Rectal smooth muscle tissue (tissue), 1 donor: ENCODE measurements around the gene ABCB10.
"Not testable (repeated sequence)": the region's sequence is repeated elsewhere in the genome, so short reads cannot be mapped to it uniquely, and the experiment has no call there.

Experiments
- H3K27ac ChIP-seq: one replicate; pipeline ENCODE4 v1.7.0; 2013; ENCODE audit warnings: low read depth, low read length, inconsistent platforms
- H3K27me3 ChIP-seq: one replicate; pipeline ENCODE4 v1.7.0; 2013; ENCODE audit warnings: low read length; ENCODE audit not compliant: control insufficient read depth, insufficient read depth
- H3K36me3 ChIP-seq: one replicate; pipeline ENCODE4 v1.7.0; 2013; ENCODE audit warnings: low read length; ENCODE audit not compliant: control insufficient read depth, insufficient read depth
- H3K4me1 ChIP-seq: one replicate; pipeline ENCODE4 v1.7.0; 2013; ENCODE audit warnings: low read length; ENCODE audit not compliant: control insufficient read depth, insufficient read depth
- H3K4me3 ChIP-seq: one replicate; pipeline ENCODE4 v1.7.0; 2013; ENCODE audit warnings: low read length
- H3K9ac ChIP-seq: one replicate; pipeline ENCODE4 v1.7.0; 2013; ENCODE audit warnings: low read length

Gene ABCB10

GRCh38 chr1:229558460-229559335 is at the start of gene ABCB10:
ABCB10 (minus strand) TSS chr1:229558707; CDS start chr1:229558652, 55 bp downstream.
- H3K27me3 ChIP-seq = no peaks in the 10 kb centered on the region
- H3K36me3 ChIP-seq = no peaks in the 10 kb centered on the region
- peak within 1 kb of the TSS; percentile 66 for H3K9ac ChIP-seq
- peak within 1 kb of the TSS; percentile 83 for H3K27ac ChIP-seq
- peaks cover 16% of the 10 kb centered on the region for H3K4me1 ChIP-seq
- peak within 1 kb of the TSS; percentile 69 for H3K4me3 ChIP-seq

DNA sequence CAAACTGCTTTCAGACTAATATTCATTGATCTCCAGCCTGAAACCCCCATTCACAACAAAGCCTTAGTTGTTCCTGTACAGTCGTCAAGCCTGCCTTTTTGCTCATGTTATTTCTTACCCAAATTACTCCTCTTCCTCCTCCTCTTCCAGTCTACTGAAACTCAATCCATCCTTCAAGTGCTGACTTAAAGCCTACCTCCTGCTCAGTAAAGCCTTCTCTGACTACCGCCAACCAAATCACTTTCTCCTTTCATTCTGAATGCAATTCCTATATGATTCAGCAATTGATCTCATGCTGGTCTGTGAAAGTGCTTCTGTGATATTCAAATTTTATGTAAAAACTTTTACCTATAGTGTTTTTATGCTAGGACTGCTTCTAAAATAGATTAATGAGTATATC is 48.9 kb upstream of the ABCB10 start:
- Histone ChIP-seq H3K4me1 (no peaks in the 10 kb centered on the region), H3K4me3 (no peak overlapping the region), H3K27ac (no peak overlapping the region), H3K9ac (no peak overlapping the region), H3K27me3 (no peaks in the 10 kb centered on the region), H3K36me3 (peaks cover 28% of the 10 kb centered on the region)

GRCh38 chr1:229603371-229604005 is 45.0 kb upstream of the ABCB10 start:
- no peaks in the 10 kb centered on the region for H3K27me3 ChIP-seq
- H3K4me3 ChIP-seq = no peak overlapping the region
- H3K27ac ChIP-seq = no peak overlapping the region
- H3K4me1 ChIP-seq = no peaks in the 10 kb centered on the region
- H3K36me3 ChIP-seq = peaks cover 7% of the 10 kb centered on the region
- no peak overlapping the region for H3K9ac ChIP-seq

- Histone ChIP-seq H3K4me1 (peaks cover 9% of the 10 kb centered on the region), H3K4me3 (no peak overlapping the region), H3K9ac (no peak overlapping the region), H3K27me3 (no peaks in the 10 kb centered on the region), H3K36me3 (peaks cover 4% of the 10 kb centered on the region), H3K27ac (no peak overlapping the region)
Observed at GRCh38 chr1:229600229-229600628, 41.7 kb upstream of the ABCB10 start.

GRCh38 chr1:229599218-229599954 is 40.9 kb upstream of the ABCB10 start:
- peaks cover 9% of the 10 kb centered on the region for H3K4me1 ChIP-seq
- H3K9ac ChIP-seq = no peak overlapping the region
- peaks cover 10% of the 10 kb centered on the region for H3K36me3 ChIP-seq
- H3K27me3 ChIP-seq = no peaks in the 10 kb centered on the region
- H3K4me3 ChIP-seq = no peak overlapping the region
- H3K27ac ChIP-seq = peak overlapping the region; percentile 26

GRCh38 chr1:229597877-229598276 is 39.4 kb upstream of the ABCB10 start:
- Histone ChIP-seq H3K4me1 (peaks cover 9% of the 10 kb centered on the region), H3K36me3 (peaks cover 18% of the 10 kb centered on the region), H3K9ac (no peak overlapping the region), H3K27ac (peak overlapping the region; percentile 88), H3K27me3 (no peaks in the 10 kb centered on the region), H3K4me3 (no peak overlapping the region)

- Histone ChIP-seq H3K27ac (peak overlapping the region; percentile 88), H3K9ac (no peak overlapping the region), H3K27me3 (no peaks in the 10 kb centered on the region), H3K4me1 (peaks cover 9% of the 10 kb centered on the region), H3K36me3 (peaks cover 16% of the 10 kb centered on the region), H3K4me3 (no peak overlapping the region)
Observed at GRCh38 chr1:229596925-229597699, 38.6 kb upstream of the ABCB10 start.

DNA sequence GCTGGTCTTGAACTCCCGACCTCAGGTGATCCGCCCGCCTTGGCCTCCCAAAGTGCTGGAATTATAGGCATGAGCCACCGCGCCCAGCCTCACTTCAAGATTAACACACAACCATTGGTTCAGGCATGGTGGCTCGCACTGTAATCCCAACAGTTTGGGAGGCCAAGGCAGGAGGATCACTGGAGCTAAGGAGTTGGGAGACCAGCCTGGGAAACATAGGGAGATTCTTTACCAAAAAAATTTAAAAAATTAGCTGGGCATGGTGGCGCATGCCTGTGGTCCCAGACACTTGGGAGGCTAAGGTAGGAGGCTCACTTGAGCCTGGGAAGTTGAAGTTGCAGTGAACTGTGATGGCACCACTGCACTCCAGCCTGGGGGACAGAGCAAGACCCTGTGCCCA is 37.4 kb upstream of the ABCB10 start:
- H3K9ac ChIP-seq, H3K4me3 ChIP-seq, H3K4me1 ChIP-seq, H3K27ac ChIP-seq, H3K27me3 ChIP-seq: not testable (repeated sequence)
- H3K36me3 ChIP-seq = peaks cover 16% of the 10 kb centered on the region

DNA sequence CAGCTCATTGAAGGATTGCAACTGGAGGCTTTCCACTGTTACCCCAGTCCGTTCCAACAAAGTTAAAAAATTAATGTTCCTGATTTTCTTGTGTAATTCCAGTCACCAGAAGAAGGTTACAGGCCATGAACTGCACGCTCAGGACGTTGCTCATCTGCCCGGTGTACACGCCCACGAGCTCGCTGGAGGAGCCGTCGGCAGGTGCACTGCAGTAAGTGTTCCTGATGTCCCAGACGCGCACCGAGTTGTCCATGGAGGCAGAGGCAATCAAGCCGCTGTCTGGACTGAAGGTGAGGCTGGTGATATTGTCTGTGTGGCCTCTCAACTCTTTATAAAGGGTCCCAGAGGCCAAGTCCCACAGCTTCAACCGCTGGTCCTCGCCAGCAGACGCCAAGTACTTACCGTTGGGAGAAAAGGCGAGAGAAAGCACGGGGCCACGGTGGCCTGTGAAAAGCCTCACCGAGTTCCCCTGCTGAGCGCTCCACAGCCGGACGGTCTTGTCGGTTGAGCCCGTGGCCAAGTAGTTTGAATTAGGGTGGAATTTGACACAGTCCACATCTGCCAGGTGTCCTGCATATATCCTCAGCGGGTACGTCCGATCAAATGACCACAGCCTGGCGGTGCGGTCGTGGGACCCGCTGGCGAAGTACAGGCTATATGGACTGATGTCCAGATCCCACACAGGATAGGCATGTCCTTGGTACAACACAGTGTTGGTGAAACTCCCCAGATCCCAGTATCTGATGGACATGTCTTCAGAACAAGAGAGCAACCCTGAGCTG is 35.9 kb upstream of the ABCB10 start:
- H3K27ac ChIP-seq = no peak overlapping the region
- no peak overlapping the region for H3K4me3 ChIP-seq
- peaks cover 9% of the 10 kb centered on the region for H3K4me1 ChIP-seq
- peaks cover 16% of the 10 kb centered on the region for H3K36me3 ChIP-seq
- H3K27me3 ChIP-seq = no peaks in the 10 kb centered on the region
- no peak overlapping the region for H3K9ac ChIP-seq

- no peak overlapping the region for H3K4me3 ChIP-seq
- no peaks in the 10 kb centered on the region for H3K27me3 ChIP-seq
- H3K36me3 ChIP-seq = peaks cover 14% of the 10 kb centered on the region
- peaks cover 9% of the 10 kb centered on the region for H3K4me1 ChIP-seq
- H3K27ac ChIP-seq = no peak overlapping the region
- H3K9ac ChIP-seq = no peak overlapping the region
Observed at GRCh38 chr1:229593800-229594199, 35.3 kb upstream of the ABCB10 start.

DNA sequence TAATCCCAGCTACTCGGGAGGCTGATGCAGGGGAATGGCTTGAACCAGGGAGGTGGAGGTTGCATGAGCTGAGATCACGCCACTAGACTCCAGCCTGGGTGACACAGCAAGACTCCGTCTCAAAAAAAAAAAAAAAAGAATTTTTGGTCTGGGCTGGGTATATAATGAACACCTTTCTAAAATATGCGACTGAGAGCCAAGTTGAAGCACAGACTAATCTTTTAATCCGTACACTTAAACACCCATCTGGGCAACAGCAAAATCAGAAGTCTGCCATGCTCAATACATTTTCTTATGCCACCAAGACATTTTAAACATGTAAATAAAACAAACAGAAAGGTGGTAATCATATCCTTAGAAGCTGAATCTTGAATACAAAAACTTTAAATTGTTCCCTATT is 31.6 kb upstream of the ABCB10 start:
- Histone ChIP-seq H3K4me1 (no peaks in the 10 kb centered on the region), H3K4me3 (no peak overlapping the region), H3K9ac (no peak overlapping the region), H3K27me3 (no peaks in the 10 kb centered on the region), H3K27ac (no peak overlapping the region), H3K36me3 (peaks cover 14% of the 10 kb centered on the region)
